Muscle layer of colon (tissue), 2 donors: Measurements from ENCODE around the gene ST8SIA5.
A peak's percentile ranks its signal among the peaks of the same experiment; 100 is the strongest.

ENCODE experiments used
- H3K27ac ChIP-seq: one replicate; pipeline ENCODE4 v1.7.0; 2013; ENCODE audit warnings: low read depth, mild to moderate bottlenecking, low read length, moderate library complexity
- H3K27me3 ChIP-seq, 2 donors: one replicate each; pipeline ENCODE4 v1.7.0; 2013; ENCODE audit warnings: low read length in 2 of 2, mild to moderate bottlenecking in 2 of 2; ENCODE audit not compliant: insufficient read depth in 2 of 2, control insufficient read depth in 1 of 2
- H3K36me3 ChIP-seq: one replicate; pipeline ENCODE4 v1.7.0; 2013; ENCODE audit warnings: mild to moderate bottlenecking, low read length; ENCODE audit not compliant: insufficient read depth
- H3K4me1 ChIP-seq: one replicate; pipeline ENCODE4 v1.7.0; 2013; ENCODE audit warnings: mild to moderate bottlenecking, low read length; ENCODE audit not compliant: insufficient read depth
- H3K4me3 ChIP-seq, 2 donors: one replicate each; pipeline ENCODE4 v1.7.0; 2013; ENCODE audit warnings: low read length in 2 of 2, low read depth in 1 of 2, mild to moderate bottlenecking in 1 of 2, moderate library complexity in 1 of 2
- H3K9ac ChIP-seq: one replicate; pipeline ENCODE4 v1.7.0; 2013; ENCODE audit warnings: low read length
- H3K9me3 ChIP-seq: one replicate; pipeline ENCODE4 v1.7.0; 2013; ENCODE audit warnings: mild to moderate bottlenecking, low read length
- donor health status: abdominal sarcoma.
- donor health status: Adenocarcinoma of cecum.

The ST8SIA5 gene

GRCh38 chr18:46639386-46639785 lies 117.5 kb downstream of the ST8SIA5 start:
- Histone ChIP-seq H3K4me3 (no peak overlapping the region), H3K4me1 (no peaks in the 10 kb centered on the region), H3K9ac (no peak overlapping the region)

GRCh38 chr18:46636040-46636630 lies 120.7 kb downstream of the ST8SIA5 start:
- no peaks in the 10 kb centered on the region for H3K27me3 ChIP-seq
- no peaks in the 10 kb centered on the region for H3K4me1 ChIP-seq
- H3K36me3 ChIP-seq = no peaks in the 10 kb centered on the region
- no peak overlapping the region for H3K27ac ChIP-seq
- no peak overlapping the region for H3K4me3 ChIP-seq
- no peaks in the 10 kb centered on the region for H3K9me3 ChIP-seq
- no peak overlapping the region for H3K9ac ChIP-seq

More at GRCh38 chr18:46639386-46639785, 117.5 kb downstream of the ST8SIA5 start:
- no peaks in the 10 kb centered on the region for H3K9me3 ChIP-seq
- no peak overlapping the region for H3K27ac ChIP-seq
- no peaks in the 10 kb centered on the region for H3K36me3 ChIP-seq
- H3K27me3 ChIP-seq = no peaks in the 10 kb centered on the region

GRCh38 chr18:46632401-46633071 lies 124.3 kb downstream of the ST8SIA5 start:
- no peaks in the 10 kb centered on the region for H3K36me3 ChIP-seq
- H3K9ac ChIP-seq = no peak overlapping the region
- no peaks in the 10 kb centered on the region for H3K9me3 ChIP-seq
- no peaks in the 10 kb centered on the region for H3K27me3 ChIP-seq
- no peaks in the 10 kb centered on the region for H3K4me1 ChIP-seq
- no peak overlapping the region for H3K27ac ChIP-seq
- H3K4me3 ChIP-seq = no peak overlapping the region

DNA sequence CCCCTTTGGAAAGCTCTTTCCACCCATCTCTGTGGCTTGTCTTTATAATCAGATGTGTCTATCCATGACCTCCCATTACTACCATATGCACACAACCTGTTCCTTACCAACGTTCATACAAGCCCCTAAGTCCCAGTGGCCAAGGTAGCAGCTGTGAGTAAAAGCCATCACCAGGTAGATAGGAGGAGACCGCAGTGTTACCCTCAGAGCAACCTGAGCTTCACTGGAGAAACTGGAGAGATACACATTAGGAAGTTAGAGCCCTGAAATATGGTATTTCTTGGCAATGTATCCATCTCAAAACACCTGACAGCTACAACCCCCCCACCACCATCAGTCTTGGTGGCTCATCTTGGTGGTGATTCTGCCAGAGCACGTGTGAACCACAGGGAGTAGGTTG lies 125.9 kb downstream of the ST8SIA5 start:
- H3K4me3 ChIP-seq = no peak overlapping the region
- no peak overlapping the region for H3K27ac ChIP-seq
- no peaks in the 10 kb centered on the region for H3K36me3 ChIP-seq
- no peak overlapping the region for H3K9ac ChIP-seq
- H3K27me3 ChIP-seq = no peaks in the 10 kb centered on the region
- no peaks in the 10 kb centered on the region for H3K9me3 ChIP-seq
- H3K4me1 ChIP-seq = no peaks in the 10 kb centered on the region

DNA sequence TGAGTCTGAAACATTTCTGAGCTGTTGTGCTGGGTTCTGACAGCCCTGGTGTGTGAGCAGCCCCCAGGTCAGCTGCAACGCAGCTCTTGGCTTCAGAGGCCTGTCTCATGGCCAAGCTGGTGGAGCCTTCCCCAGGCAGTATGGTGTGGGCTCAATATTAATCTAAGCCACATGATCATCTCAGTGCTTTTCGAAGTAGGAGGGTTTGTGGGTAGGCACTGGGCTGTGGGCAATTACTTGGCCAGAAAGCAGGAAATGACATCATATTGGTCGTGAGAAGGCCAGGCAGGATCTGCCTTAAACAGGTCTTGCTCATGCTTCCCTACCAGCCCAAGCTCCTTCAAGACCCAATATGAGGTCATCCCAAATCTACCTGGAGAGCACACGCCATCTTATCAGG lies 126.7 kb downstream of the ST8SIA5 start:
- Histone ChIP-seq H3K27me3 (no peaks in the 10 kb centered on the region), H3K36me3 (no peaks in the 10 kb centered on the region), H3K9me3 (no peaks in the 10 kb centered on the region), H3K9ac (no peak overlapping the region), H3K4me1 (no peaks in the 10 kb centered on the region), H3K27ac (no peak overlapping the region), H3K4me3 (no peak overlapping the region)

DNA sequence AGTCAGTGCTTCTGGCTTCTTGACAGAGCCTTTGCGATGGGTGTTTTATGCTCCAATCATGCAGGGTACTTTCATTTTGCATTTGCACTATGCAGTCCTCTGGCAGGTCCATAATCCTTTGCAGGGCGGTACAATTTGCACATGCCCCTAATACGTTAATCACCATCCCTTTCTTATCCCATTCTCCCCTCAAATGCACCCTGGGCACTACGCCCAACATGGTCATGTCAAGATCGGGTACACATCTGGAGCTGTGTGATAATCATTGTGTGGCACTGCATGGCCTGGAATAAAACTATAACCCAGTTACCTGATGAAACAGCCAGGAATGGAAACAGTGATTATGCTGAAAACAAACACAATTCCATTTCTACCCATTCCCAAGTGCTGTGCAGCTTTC lies 127.5 kb downstream of the ST8SIA5 start:
- Histone ChIP-seq H3K9ac (no peak overlapping the region), H3K27ac (no peak overlapping the region), H3K9me3 (no peaks in the 10 kb centered on the region), H3K4me1 (peaks cover under 1% of the 10 kb centered on the region), H3K36me3 (no peaks in the 10 kb centered on the region), H3K27me3 (no peaks in the 10 kb centered on the region), H3K4me3 (no peak overlapping the region)

GRCh38 chr18:46628206-46628605 lies 128.6 kb downstream of the ST8SIA5 start:
- no peaks in the 10 kb centered on the region for H3K27me3 ChIP-seq
- no peak overlapping the region for H3K27ac ChIP-seq
- no peak overlapping the region for H3K9ac ChIP-seq
- H3K4me3 ChIP-seq = no peak overlapping the region
- peaks cover 12% of the 10 kb centered on the region for H3K4me1 ChIP-seq
- no peaks in the 10 kb centered on the region for H3K9me3 ChIP-seq
- no peaks in the 10 kb centered on the region for H3K36me3 ChIP-seq

DNA sequence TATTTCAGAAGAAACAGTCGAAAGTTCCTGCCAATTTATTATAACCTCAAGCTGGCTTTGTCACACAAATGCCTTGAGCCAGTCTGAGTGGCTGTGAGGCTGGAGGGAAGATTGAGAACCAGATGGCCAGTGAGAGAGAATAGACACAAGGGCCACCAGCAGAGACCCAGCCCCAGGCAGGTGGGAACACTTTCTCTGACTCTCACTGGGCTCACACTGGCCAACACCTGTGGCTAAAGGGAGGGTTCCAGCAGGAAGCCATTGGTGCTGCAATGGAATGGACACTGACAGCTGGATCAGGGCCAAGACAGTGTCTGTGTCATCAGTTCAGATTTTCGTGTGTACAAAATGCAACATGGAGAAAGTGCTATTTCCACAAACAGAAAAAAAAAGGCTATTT lies 129.7 kb downstream of the ST8SIA5 start:
- Histone ChIP-seq H3K36me3 (no peaks in the 10 kb centered on the region), H3K9me3 (no peaks in the 10 kb centered on the region), H3K27ac (no peak overlapping the region), H3K27me3 (no peaks in the 10 kb centered on the region), H3K9ac (no peak overlapping the region), H3K4me1 (peaks cover 15% of the 10 kb centered on the region), H3K4me3 (no peak overlapping the region)

GRCh38 chr18:46625069-46625468 lies 131.8 kb downstream of the ST8SIA5 start:
- H3K9me3 ChIP-seq = no peaks in the 10 kb centered on the region
- peaks cover 15% of the 10 kb centered on the region for H3K4me1 ChIP-seq
- H3K36me3 ChIP-seq = no peaks in the 10 kb centered on the region
- no peak overlapping the region for H3K9ac ChIP-seq
- H3K27ac ChIP-seq = no peak overlapping the region
- no peaks in the 10 kb centered on the region for H3K27me3 ChIP-seq
- H3K4me3 ChIP-seq = no peak overlapping the region

DNA sequence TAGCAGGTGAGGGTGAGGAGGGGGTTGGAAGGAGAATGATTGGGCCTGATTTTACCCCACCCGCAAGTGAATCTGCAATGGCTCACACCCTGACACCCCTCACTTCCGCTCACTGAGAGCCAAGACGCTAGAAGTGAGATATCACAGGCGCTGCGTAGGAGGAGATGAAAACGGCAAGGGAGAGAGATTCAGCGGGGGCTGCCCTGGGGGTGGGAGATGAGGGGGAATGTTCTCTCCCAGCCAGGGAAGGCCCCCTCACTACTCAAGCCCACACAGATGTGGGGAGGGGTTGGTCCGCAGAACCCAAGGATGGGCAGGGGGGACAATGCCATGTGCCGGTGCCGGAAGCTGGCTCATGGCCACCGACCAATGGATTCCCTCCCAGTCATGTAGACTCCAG lies 132.7 kb downstream of the ST8SIA5 start:
- H3K4me3 ChIP-seq = peak overlapping the region in 1 of 2 donors; percentile 37
- H3K27me3 ChIP-seq = no peaks in the 10 kb centered on the region
- H3K36me3 ChIP-seq = no peaks in the 10 kb centered on the region
- no peak overlapping the region for H3K27ac ChIP-seq
- H3K9ac ChIP-seq = no peak overlapping the region
- H3K4me1 ChIP-seq = peaks cover 15% of the 10 kb centered on the region
- H3K9me3 ChIP-seq = no peaks in the 10 kb centered on the region

GRCh38 chr18:46623541-46623940 lies 133.3 kb downstream of the ST8SIA5 start:
- peak overlapping the region in 1 of 2 donors; percentile 37 for H3K4me3 ChIP-seq
- H3K36me3 ChIP-seq = no peaks in the 10 kb centered on the region
- H3K27me3 ChIP-seq = no peaks in the 10 kb centered on the region
- H3K9ac ChIP-seq = no peak overlapping the region
- H3K4me1 ChIP-seq = peaks cover 15% of the 10 kb centered on the region
- no peaks in the 10 kb centered on the region for H3K9me3 ChIP-seq
- H3K27ac ChIP-seq = no peak overlapping the region

GRCh38 chr18:46622999-46623398 lies 133.9 kb downstream of the ST8SIA5 start:
- Histone ChIP-seq H3K4me3 (no peak overlapping the region), H3K27me3 (no peaks in the 10 kb centered on the region), H3K9ac (no peak overlapping the region), H3K4me1 (peaks cover 15% of the 10 kb centered on the region), H3K9me3 (no peaks in the 10 kb centered on the region), H3K27ac (no peak overlapping the region), H3K36me3 (no peaks in the 10 kb centered on the region)
